Limb (tissue), 2 donors: ENCODE data around the gene ITGA11.

Source experiments
- DNase-seq, 2 donors: peaks; one replicate each; pipeline ENCODE4 v3.0.0-alpha.2; 2016; ENCODE audit errors: extremely low spot score in 2 of 2

The ITGA11 gene

GRCh38 chr15:68292157-68292781 is 139.7 kb downstream of the ITGA11 start:
- DNase-seq = no peak

- no peak for DNase-seq
Observed at GRCh38 chr15:68290715-68291114, 141.2 kb downstream of the ITGA11 start.

GRCh38 chr15:68289621-68290352 is 142.2 kb downstream of the ITGA11 start:
- no peak for DNase-seq

- DNase-seq = no peak
Observed at GRCh38 chr15:68289057-68289456, 142.9 kb downstream of the ITGA11 start.

GRCh38 chr15:68286256-68286655 is 145.7 kb downstream of the ITGA11 start:
- DNase-seq = no peak

- DNase-seq = no peak
Observed at GRCh38 chr15:68285259-68285980, 146.5 kb downstream of the ITGA11 start.

- DNase-seq = no peak
Observed at GRCh38 chr15:68284616-68285258, 147.2 kb downstream of the ITGA11 start.

GRCh38 chr15:68283401-68283800 is 148.6 kb downstream of the ITGA11 start:
- no peak for DNase-seq

- no peak for DNase-seq
Observed at GRCh38 chr15:68281008-68281407, 151.0 kb downstream of the ITGA11 start.

GRCh38 chr15:68279779-68280753 is 151.9 kb downstream of the ITGA11 start:
- no peak for DNase-seq

- no peak for DNase-seq
Observed at GRCh38 chr15:68278595-68279405, 153.2 kb downstream of the ITGA11 start.

GRCh38 chr15:68278345-68278594 is 153.7 kb downstream of the ITGA11 start:
- peak in 1 of 2 donors; percentile 51 for DNase-seq

GRCh38 chr15:68277603-68278344 is 154.2 kb downstream of the ITGA11 start, which contains the start of gene FEM1B:
Gene FEM1B (plus strand): TSS chr15:68277745. CDS start chr15:68278418, 673 bp downstream.
- DNase-seq = peak; percentile 91 to 95

GRCh38 chr15:68277131-68277602 is 154.8 kb downstream of the ITGA11 start:
- DNase-seq = peak in 1 of 2 donors; percentile 81

- DNase-seq = no peak
Observed at GRCh38 chr15:68276668-68277067, 155.3 kb downstream of the ITGA11 start.

- DNase-seq = no peak
Observed at GRCh38 chr15:68275165-68275746, 156.7 kb downstream of the ITGA11 start.

- no peak for DNase-seq
Observed at GRCh38 chr15:68274201-68274848, 157.6 kb downstream of the ITGA11 start.

GRCh38 chr15:68272721-68273271 is 159.2 kb downstream of the ITGA11 start:
- no peak for DNase-seq
